GM18498 (cell line): Measurements from ENCODE around the gene CCDC148.
"Not testable (repeated sequence)": the region's sequence is repeated elsewhere in the genome, so short reads cannot be mapped to it uniquely, and the experiment has no call there.

Experiments
- ATAC-seq: cut with Tn5 transposase; IDR thresholded peaks from one replicate; pipeline ENCODE4 v1.9.1; 2021; ENCODE audit warnings: mild to moderate bottlenecking, moderate library complexity; ENCODE audit not compliant: unreplicated experiment

CCDC148 gene

GRCh38 chr2:158484892-158485556 lies 28.5 kb upstream of the CCDC148 start:
- no peak for ATAC-seq

GRCh38 chr2:158482594-158482993 lies 26.0 kb upstream of the CCDC148 start:
- ATAC-seq = no peak

- no peak for ATAC-seq
These were observed 24.6 kb upstream of the CCDC148 start for GRCh38 chr2:158481116-158481515.

GRCh38 chr2:158478816-158479215 lies 22.3 kb upstream of the CCDC148 start:
- no peak for ATAC-seq

- no peak for ATAC-seq
These were observed 21.7 kb upstream of the CCDC148 start for GRCh38 chr2:158478237-158478636.

GRCh38 chr2:158477202-158477601 lies 20.6 kb upstream of the CCDC148 start:
- ATAC-seq = no peak

GRCh38 chr2:158474526-158475011 lies 18.0 kb upstream of the CCDC148 start:
- not testable (repeated sequence) for ATAC-seq

GRCh38 chr2:158473719-158474392 lies 17.3 kb upstream of the CCDC148 start:
- no peak for ATAC-seq

- ATAC-seq = not testable (repeated sequence)
These were observed 16.7 kb upstream of the CCDC148 start for GRCh38 chr2:158473300-158473699.

GRCh38 chr2:158472829-158473228 lies 16.3 kb upstream of the CCDC148 start:
- ATAC-seq = not testable (repeated sequence)

- no peak for ATAC-seq
These were observed 10.7 kb upstream of the CCDC148 start for GRCh38 chr2:158467248-158467647.

- ATAC-seq = peak; percentile 61
These were observed 8.1 kb upstream of the CCDC148 start for GRCh38 chr2:158464426-158465281.

- no peak for ATAC-seq
These were observed 7.0 kb upstream of the CCDC148 start for GRCh38 chr2:158463496-158464095.

- ATAC-seq = no peak
These were observed 4.2 kb upstream of the CCDC148 start for GRCh38 chr2:158460632-158461297.

- ATAC-seq = no peak
These were observed 2.8 kb upstream of the CCDC148 start for GRCh38 chr2:158459161-158460003.

- no peak for ATAC-seq
These were observed 2.0 kb upstream of the CCDC148 start for GRCh38 chr2:158458617-158458920.

GRCh38 chr2:158457826-158458616 lies 1.5 kb upstream of the CCDC148 start:
- peak; percentile 55 for ATAC-seq

- peak; percentile 40 for ATAC-seq
These were observed 706 bp upstream of the CCDC148 start for GRCh38 chr2:158457092-158457825.
